SK-N-SH treated with all-trans-retinoic acid at 6 μM for 48 hours (cell line): Measurements from ENCODE around the gene STK11.

Experiments
- CSRNP3 ChIP-seq: fragments of 250-450 bp; sonication (Bioruptor Pico); IDR thresholded peaks from 2 replicates; pipeline ENCODE4 v1.5.1; 2021; ENCODE audit warnings: mild to moderate bottlenecking, moderate library complexity
- ESRRG ChIP-seq: fragments of 250-450 bp; sonication (Bioruptor Pico); IDR thresholded peaks from 2 replicates; pipeline ENCODE4 v1.6.1; 2021; ENCODE audit warnings: mild to moderate bottlenecking
- RARB ChIP-seq: fragments of 250-450 bp; sonication (Bioruptor Pico); IDR thresholded peaks from 2 replicates; pipeline ENCODE4 v1.8.0; 2021; ENCODE audit warnings: mild to moderate bottlenecking, moderate library complexity
- TSHZ2 ChIP-seq: fragments of 250-450 bp; sonication (Bioruptor Pico); IDR thresholded peaks from 2 replicates; pipeline ENCODE4 v1.5.0; 2020; ENCODE audit warnings: mild to moderate bottlenecking, moderate library complexity

- TF ChIP-seq ESRRG (CRISPR knock-in tag) (no peak), CSRNP3 (CRISPR knock-in tag) (no peak), RARB (CRISPR knock-in tag) (no peak), TSHZ2 (CRISPR knock-in tag) (no peak)
Measured at GRCh38 chr19:1199531-1199930, 6.0 kb upstream of the STK11 start.
